Measurements from ENCODE around the gene PHRF1.

Gene PHRF1

GRCh38 chr11:575313-575995, 816 bp upstream of the PHRF1 start:
- no peak for FAIRE-seq

GRCh38 chr11:576811-577610, 741 bp downstream of the PHRF1 start:
- no peak for FAIRE-seq

GRCh38 chr11:577611-577894, 1.3 kb downstream of the PHRF1 start:
- no peak for FAIRE-seq

- no peak for FAIRE-seq
Measured at GRCh38 chr11:578276-579035, 2.2 kb downstream of the PHRF1 start.

GRCh38 chr11:579830-580601, 3.7 kb downstream of the PHRF1 start:
- no peak for FAIRE-seq

- no peak for FAIRE-seq
Measured at GRCh38 chr11:581342-581741, 5.1 kb downstream of the PHRF1 start.

- FAIRE-seq = no peak
Measured at GRCh38 chr11:581752-582151, 5.5 kb downstream of the PHRF1 start.

- FAIRE-seq = no peak
Measured at GRCh38 chr11:584287-584686, 8.0 kb downstream of the PHRF1 start.

- no peak for FAIRE-seq
Measured at GRCh38 chr11:586376-587316, 10.4 kb downstream of the PHRF1 start.

GRCh38 chr11:587546-587945, 11.3 kb downstream of the PHRF1 start:
- no peak for FAIRE-seq

- FAIRE-seq = no peak
Measured at GRCh38 chr11:587978-588380, 11.7 kb downstream of the PHRF1 start.

GRCh38 chr11:589798-590197, 13.5 kb downstream of the PHRF1 start:
- no peak for FAIRE-seq

GRCh38 chr11:590997-591396, 14.7 kb downstream of the PHRF1 start:
- FAIRE-seq = no peak

- FAIRE-seq = no peak
Measured at GRCh38 chr11:592501-592900, 16.2 kb downstream of the PHRF1 start.

- no peak for FAIRE-seq
Measured at GRCh38 chr11:592918-593317, 16.6 kb downstream of the PHRF1 start.

GRCh38 chr11:593347-593746, 17.1 kb downstream of the PHRF1 start:
- FAIRE-seq = no peak

GRCh38 chr11:595400-595799, 19.1 kb downstream of the PHRF1 start:
- FAIRE-seq = no peak

- FAIRE-seq = no peak
Measured at GRCh38 chr11:596374-596773, 20.1 kb downstream of the PHRF1 start.

GRCh38 chr11:597166-597725, 21.0 kb downstream of the PHRF1 start:
- no peak for FAIRE-seq

GRCh38 chr11:598005-598680, 21.9 kb downstream of the PHRF1 start:
- FAIRE-seq = no peak
